Measurements from ENCODE around the gene CENPN. TPM values are rescaled to one million over a fixed set of nuclear protein-coding genes. Genes with fewer than 3 reads are reported as not detected.

The CENPN gene
- total RNA-seq, 1 experiment from 2014 or later: 78.6 TPM

DNA sequence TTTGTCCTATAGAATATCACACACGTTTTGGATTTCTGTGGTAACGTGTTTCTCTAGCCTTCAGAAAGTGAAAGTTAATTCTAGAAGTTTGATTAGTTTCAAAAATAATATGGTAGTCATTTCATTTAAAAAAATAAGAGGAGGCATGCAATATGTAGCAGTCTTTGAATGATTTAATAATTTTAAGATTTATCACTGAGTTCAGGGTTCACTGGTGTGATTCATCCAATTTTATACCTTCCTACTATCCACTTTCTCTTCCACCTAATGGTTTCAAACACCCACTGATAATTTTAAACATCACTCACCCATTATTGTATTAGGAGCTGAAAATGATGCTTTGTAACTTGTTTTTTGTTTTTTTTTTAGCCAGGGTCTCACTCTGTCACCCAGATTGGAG, 42.7 kb upstream of the CENPN start:
- H2BK5ac ChIP-seq (ENCODE audit: insufficient read length, low read length): no peak overlapping the region

More for the DNA sequence above, 42.7 kb upstream of the CENPN start:
- no peaks in the 10 kb centered on the region for H3K4me1 Mint-ChIP-seq
- Histone ChIP-seq H2BK20ac (ENCODE audit: low read depth, low read length, poor library complexity, severe bottlenecking) (no peak overlapping the region), H3K56ac (ENCODE audit: insufficient read length, low read depth, low read length) (no peak overlapping the region), H4K5ac (ENCODE audit: insufficient read length, low read depth, low read length) (no peak overlapping the region), H3K79me2 (ENCODE audit: insufficient read depth, low read length) (no peaks in the 10 kb centered on the region), H4K8ac (replicated peaks; ENCODE audit: insufficient read length, low read depth, low read length) (no peak overlapping the region), H2BK120ac (ENCODE audit: low read depth, low read length, poor library complexity, severe bottlenecking) (no peak overlapping the region), H2BK12ac (ENCODE audit: insufficient read length, low read depth, low read length) (no peak overlapping the region), H2BK15ac (ENCODE audit: low read depth, low read length) (no peak overlapping the region), H3K4me1 (ENCODE audit: insufficient read depth, low read length) (no peaks in the 10 kb centered on the region), H3K9ac (ENCODE audit: extremely low read depth, insufficient read length, low read length) (no peak overlapping the region), H4K91ac (ENCODE audit: insufficient read length, low read depth, low read length) (no peak overlapping the region), H2AK5ac (ENCODE audit: insufficient read length, low read length) (no peak overlapping the region), H3K23me2 (ENCODE audit: insufficient read length, low read depth, low read length, poor library complexity, severe bottlenecking) (no peaks in the 10 kb centered on the region), H3K27me3 (ENCODE audit: insufficient read depth, low read length) (no peaks in the 10 kb centered on the region), H3K27ac (ENCODE audit: insufficient read length, low read depth, low read length) (no peak overlapping the region), H3K9me3 (ENCODE audit: control insufficient read depth, low read depth, low read length) (no peaks in the 10 kb centered on the region), H3K4ac (ENCODE audit: low read depth, low read length) (no peak overlapping the region), H3K4me2 (ENCODE audit: insufficient read depth, insufficient read length, low read length) (no peak overlapping the region), H4K20me1 (ENCODE audit: control insufficient read depth, insufficient read depth, insufficient read length) (peaks cover 2% of the 10 kb centered on the region), H3K79me1 (ENCODE audit: insufficient read depth, low read depth, low read length, poor library complexity, severe bottlenecking) (no peaks in the 10 kb centered on the region), H3K14ac (ENCODE audit: insufficient read depth, low read length) (no peak overlapping the region), H3T11ph (ENCODE audit: low read length) (no peak overlapping the region), H3K18ac (ENCODE audit: insufficient read length, low read depth, low read length) (no peak overlapping the region), H2AFZ (ENCODE audit: low read length) (no peak overlapping the region), H3K23ac (ENCODE audit: insufficient read length, low read depth, low read length) (no peak overlapping the region)
- peak overlapping the region in 1 of 3 experiments; percentile 73; a peak in 2 of 7 replicates for H3K27ac Mint-ChIP-seq
- H3K9me3 Mint-ChIP-seq: peaks cover 11 to 14% of the 10 kb centered on the region in 2 experiments; a peak in 4 of 5 replicates
- TF ChIP-seq, protein P1, sequence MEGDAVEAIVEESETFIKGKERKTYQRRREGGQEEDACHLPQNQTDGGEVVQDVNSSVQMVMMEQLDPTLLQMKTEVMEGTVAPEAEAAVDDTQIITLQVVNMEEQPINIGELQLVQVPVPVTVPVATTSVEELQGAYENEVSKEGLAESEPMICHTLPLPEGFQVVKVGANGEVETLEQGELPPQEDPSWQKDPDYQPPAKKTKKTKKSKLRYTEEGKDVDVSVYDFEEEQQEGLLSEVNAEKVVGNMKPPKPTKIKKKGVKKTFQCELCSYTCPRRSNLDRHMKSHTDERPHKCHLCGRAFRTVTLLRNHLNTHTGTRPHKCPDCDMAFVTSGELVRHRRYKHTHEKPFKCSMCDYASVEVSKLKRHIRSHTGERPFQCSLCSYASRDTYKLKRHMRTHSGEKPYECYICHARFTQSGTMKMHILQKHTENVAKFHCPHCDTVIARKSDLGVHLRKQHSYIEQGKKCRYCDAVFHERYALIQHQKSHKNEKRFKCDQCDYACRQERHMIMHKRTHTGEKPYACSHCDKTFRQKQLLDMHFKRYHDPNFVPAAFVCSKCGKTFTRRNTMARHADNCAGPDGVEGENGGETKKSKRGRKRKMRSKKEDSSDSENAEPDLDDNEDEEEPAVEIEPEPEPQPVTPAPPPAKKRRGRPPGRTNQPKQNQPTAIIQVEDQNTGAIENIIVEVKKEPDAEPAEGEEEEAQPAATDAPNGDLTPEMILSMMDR (conservative IDR thresholded peaks at IDR 0.05): no peak
- peaks cover 2% of the 10 kb centered on the region; the same call in 1 of the 2 replicates for H3K27me3 Mint-ChIP-seq (ENCODE audit: low read depth)
- H3K4me3 Mint-ChIP-seq: no peak overlapping the region
- H3K36me3 Mint-ChIP-seq (ENCODE audit: insufficient read depth in 1 of 3, low read depth in 3 of 3): peaks cover 0 to 3% (median 0%) of the 10 kb centered on the region in 3 experiments; a peak in 1 of 7 replicates
- WGBS (ENCODE audit: extremely low coverage, insufficient read length, low lambda C conversion rate): no CpG with 5 or more reads among the region's 2 CpGs
- DNase-seq: no peak
